ENCODE data around the gene TMEM88.

TMEM88 gene

GRCh38 chr17:7832431-7832830 lies 22.4 kb upstream of the TMEM88 start:
- in situ Hi-C loops (cut with MboI; ENCODE audit: low sequenced_read_pairs), result loop anchor here (25.0 kb wide), 1 partner anchor 245 kb away; the partner anchor contains the start of genes CD68, MPDU1 and SOX15

DNA sequence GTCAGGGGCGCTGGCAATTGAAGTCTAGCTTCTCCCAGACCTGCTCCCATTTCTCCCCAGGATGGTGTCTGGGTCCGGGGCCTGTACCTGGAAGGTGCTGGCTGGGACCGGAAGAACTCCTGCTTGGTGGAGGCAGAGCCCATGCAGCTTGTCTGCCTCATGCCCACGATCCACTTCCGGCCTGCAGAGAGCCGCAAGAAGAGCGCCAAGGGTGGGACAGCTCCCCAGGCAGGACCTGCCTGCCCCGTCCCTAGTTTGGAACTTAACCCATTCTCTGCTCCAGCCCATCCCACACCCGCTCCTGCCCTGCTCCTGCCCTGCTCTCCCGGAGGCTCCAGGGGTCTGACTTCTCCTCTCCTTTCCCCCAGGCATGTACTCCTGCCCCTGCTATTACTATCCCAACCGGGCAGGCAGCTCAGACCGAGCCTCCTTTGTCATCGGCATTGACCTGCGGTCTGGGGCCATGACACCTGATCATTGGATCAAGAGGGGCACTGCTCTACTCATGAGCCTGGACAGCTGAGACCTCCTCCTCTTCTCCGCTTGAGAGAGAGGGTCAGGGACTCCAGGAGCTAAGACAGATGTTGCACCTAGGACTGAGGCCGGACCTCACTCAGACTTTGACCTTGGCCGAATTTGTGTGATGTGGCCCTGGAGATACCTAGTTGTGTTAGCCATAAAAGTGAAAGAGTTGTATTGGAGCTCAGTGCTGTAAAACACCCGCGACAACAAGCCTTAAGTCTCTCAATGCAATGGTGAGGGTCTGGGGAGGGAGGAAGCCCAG lies 21.7 kb upstream of the TMEM88 start:
- in situ Hi-C loops (cut with MboI; ENCODE audit: low sequenced_read_pairs), result loop anchor here (25.0 kb wide), 1 partner anchor 246 kb away; the partner anchor contains the start of genes CD68, MPDU1 and SOX15

GRCh38 chr17:7833795-7834541 lies 20.9 kb upstream of the TMEM88 start, which contains the start of gene KDM6B:
Gene KDM6B, plus strand, starts transcription at chr17:7834217. Its CDS starts 11,338 bp downstream, at chr17:7845555.
- in situ Hi-C loops (cut with MboI; ENCODE audit: low sequenced_read_pairs), result loop anchor here (25.0 kb wide), 1 partner anchor 247 kb away; the partner anchor contains the start of genes CD68, MPDU1 and SOX15

- in situ Hi-C loops (cut with MboI; ENCODE audit: low sequenced_read_pairs), result loop anchor here (25.0 kb wide), 1 partner anchor 247 kb away; the partner anchor contains the start of genes CD68, MPDU1 and SOX15
Measured at GRCh38 chr17:7834542-7834956, 20.3 kb upstream of the TMEM88 start.

- in situ Hi-C loops (cut with MboI; ENCODE audit: low sequenced_read_pairs), result loop anchor here (25.0 kb wide), 1 partner anchor 248 kb away; the partner anchor contains the start of genes CD68, MPDU1 and SOX15
Measured at GRCh38 chr17:7834957-7835813, 19.7 kb upstream of the TMEM88 start.

DNA sequence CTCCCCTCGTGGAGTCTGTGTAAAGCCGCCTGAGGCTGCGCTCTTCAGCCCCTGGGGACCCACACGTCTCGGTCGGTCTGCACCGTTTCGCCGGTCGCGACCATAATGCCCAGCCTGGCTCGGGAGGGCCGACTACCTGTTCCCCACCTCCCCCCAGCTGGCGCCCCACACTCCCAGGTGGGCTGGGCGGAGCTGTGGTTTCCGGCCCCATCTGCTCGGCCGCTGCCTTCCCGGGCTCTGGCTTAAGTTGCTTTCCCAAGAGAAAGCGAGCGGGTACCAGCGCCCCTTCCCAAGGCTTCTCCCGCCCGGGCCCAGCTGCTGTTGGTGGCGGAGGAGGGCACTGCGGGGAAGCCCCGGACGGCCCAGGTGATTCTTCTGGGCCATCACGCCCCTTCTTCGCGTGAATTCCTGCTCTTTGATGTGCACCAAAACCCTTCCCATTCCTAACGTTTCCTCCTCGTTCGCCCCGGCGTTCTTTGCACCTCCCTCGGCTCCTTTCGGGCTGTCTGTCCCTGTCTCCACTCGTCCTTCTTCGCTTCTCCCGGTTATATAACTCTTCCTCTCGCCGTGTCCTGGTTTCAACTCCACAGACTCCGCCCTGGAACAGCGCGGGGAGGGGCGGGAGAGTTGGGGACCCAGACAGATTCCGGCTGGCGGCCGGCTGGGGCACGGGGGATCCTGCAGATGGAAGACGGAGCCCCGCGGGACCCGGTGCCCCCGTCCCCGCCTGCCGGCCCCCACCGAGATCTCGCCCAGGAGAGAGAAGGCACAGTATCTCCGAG lies 18.9 kb upstream of the TMEM88 start:
- in situ Hi-C loops (cut with MboI; ENCODE audit: low sequenced_read_pairs), result loop anchor here (25.0 kb wide), 1 partner anchor 249 kb away; the partner anchor contains the start of genes CD68, MPDU1 and SOX15

- in situ Hi-C loops (cut with MboI; ENCODE audit: low sequenced_read_pairs), result loop anchor here (25.0 kb wide), 1 partner anchor 250 kb away; the partner anchor contains the start of genes CD68, MPDU1 and SOX15
Measured at GRCh38 chr17:7836596-7837407, 18.1 kb upstream of the TMEM88 start.

GRCh38 chr17:7837408-7838088 lies 17.3 kb upstream of the TMEM88 start:
- in situ Hi-C loops (cut with MboI; ENCODE audit: low sequenced_read_pairs), result loop anchor here (25.0 kb wide), 1 partner anchor 250 kb away; the partner anchor contains the start of genes CD68, MPDU1 and SOX15

- in situ Hi-C loops (cut with MboI; ENCODE audit: low sequenced_read_pairs), result loop anchor here (25.0 kb wide), 1 partner anchor 251 kb away; the partner anchor contains the start of genes CD68, MPDU1 and SOX15
Measured at GRCh38 chr17:7838090-7839075, 16.5 kb upstream of the TMEM88 start.

- in situ Hi-C loops (cut with MboI; ENCODE audit: low sequenced_read_pairs), result loop anchor here (25.0 kb wide), 1 partner anchor 252 kb away; the partner anchor contains the start of genes CD68, MPDU1 and SOX15
Measured at GRCh38 chr17:7839190-7839875, 15.5 kb upstream of the TMEM88 start.

DNA sequence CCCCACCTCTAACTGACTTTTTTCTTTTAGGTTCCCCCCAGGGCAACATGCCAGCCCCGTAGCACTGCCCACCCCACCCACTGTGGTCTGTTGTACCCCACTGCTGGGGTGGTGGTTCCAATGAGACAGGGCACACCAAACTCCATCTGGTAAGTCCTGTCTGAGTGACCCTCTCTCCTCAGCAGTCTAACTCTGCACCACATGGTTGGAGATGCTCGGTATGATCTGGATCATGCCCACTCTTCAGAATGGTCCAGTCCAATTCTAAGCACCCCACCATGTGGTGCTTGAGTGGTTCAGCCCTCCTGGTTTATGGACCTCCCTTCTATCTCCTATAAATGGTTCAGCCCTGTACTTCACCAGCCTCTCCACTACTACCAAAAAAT lies 15.0 kb upstream of the TMEM88 start:
- in situ Hi-C loops (cut with MboI; ENCODE audit: low sequenced_read_pairs), result loop anchor here (25.0 kb wide), 1 partner anchor 253 kb away; the partner anchor contains the start of genes CD68, MPDU1 and SOX15

DNA sequence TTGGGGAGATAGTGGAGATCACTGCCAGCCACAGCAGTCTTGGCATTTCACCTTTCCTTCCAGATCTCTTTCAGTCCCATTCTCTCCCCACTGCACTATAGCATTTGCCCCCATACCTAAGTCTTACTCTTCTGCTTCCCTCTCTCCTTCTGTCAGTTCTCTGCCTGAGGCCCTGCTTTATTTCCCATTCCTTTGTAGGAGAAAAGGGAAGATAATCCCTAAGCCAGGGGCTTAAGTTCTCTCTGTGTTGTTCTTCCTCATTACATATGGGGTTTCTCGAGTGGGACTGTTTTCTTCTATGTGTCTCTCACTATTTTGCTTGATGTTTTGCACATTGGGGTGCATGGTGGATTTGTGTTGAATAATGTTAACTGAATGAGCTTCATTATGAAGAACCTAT lies 14.4 kb upstream of the TMEM88 start:
- in situ Hi-C loops (cut with MboI; ENCODE audit: low sequenced_read_pairs), result loop anchor here (25.0 kb wide), 1 partner anchor 253 kb away; the partner anchor contains the start of genes CD68, MPDU1 and SOX15

DNA sequence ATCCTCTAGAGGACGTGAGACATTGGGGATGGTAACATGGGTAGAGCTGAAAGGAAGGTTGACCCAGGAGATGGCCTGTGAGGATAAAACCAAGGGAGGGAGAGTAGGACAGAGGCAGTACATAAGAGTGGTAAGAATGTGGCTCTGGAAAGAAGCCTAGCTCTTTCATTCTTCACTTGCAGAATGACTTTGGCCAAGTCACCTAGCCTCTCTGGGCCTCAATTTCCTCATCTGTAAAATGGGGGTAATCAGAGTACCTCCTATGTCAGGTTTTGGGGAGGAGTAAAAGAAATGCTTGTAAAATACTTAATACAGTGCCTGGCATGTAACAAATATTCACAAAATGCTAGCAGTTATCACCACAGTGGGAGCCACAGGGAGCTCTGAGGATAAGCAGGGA lies 14.0 kb upstream of the TMEM88 start:
- in situ Hi-C loops (cut with MboI; ENCODE audit: low sequenced_read_pairs), result loop anchor here (25.0 kb wide), 1 partner anchor 254 kb away; the partner anchor contains the start of genes CD68, MPDU1 and SOX15

GRCh38 chr17:7841396-7841914 lies 13.4 kb upstream of the TMEM88 start:
- in situ Hi-C loops (cut with MboI; ENCODE audit: low sequenced_read_pairs), result loop anchor here (25.0 kb wide), 1 partner anchor 254 kb away; the partner anchor contains the start of genes CD68, MPDU1 and SOX15

DNA sequence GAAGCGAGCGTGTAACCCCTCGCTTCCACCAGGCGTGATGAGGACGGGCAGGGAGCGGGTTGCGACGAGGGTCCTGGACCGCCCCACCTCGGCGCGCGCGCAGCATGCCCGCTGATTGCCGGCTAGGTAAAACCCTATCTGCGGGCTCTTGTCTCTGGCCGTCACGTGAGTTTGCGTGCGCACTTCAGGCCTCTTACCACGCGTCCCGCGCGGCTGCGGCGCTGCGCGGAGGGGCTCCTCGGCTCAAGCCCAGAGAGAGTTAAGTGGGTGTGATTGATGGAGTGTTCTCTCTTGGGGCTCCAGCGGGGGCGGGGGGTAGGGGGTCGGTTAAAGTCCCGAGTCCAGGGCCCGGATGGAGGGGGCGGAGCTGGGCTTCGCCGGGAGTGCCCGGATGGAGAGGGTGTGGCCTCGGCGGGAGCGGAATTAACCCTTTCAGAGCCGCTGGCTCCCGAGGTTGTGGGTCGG lies 12.9 kb upstream of the TMEM88 start:
- in situ Hi-C loops (cut with MboI; ENCODE audit: low sequenced_read_pairs), result loop anchor here (25.0 kb wide), 1 partner anchor 255 kb away; the partner anchor contains the start of genes CD68, MPDU1 and SOX15

Data from HL-60/S4 treated with phorbol 12-myristate 13-acetate at 8.2 ng/mL for 4 days and 3 days (cell line).